ENCODE results near the gene VASP.

DNA sequence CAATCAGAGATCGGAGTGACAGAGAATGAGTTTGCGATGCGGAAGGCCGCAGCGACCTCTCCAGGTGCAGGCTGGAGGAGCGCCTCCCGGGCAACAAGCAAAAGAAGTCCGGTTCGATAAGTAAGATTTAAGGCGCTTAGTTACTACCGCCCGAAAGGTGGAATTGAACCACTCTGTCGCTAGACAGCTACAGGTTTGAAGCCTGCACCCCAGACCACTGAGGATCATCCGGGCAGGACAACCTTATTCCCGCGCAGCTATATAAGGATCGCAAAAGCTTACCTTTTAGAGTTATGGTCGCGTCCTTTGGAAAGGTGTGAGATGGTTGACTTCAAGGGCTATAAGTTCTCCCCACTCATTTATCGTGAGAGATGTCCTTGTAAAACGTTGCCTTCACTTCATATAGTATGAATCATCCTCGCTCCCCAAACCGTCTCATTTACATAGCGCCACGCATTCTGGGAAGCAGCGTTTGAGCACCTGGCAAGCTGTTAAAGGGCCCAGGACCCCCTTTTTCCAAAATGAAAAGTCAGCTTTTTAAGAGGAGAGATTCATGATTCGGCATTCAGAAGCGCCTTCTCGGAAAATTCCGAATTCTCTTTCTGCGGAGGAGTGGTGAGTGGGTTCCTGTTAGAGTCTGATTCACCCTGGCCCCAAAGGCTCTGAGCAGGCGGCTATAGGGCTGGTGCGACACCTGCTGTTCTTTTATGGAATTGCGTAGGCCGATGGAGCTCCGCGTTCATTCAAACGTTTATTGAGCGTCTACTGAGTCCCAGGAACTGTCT is 28.6 kb upstream of the VASP start:
- TF ChIP-seq, protein P1, sequence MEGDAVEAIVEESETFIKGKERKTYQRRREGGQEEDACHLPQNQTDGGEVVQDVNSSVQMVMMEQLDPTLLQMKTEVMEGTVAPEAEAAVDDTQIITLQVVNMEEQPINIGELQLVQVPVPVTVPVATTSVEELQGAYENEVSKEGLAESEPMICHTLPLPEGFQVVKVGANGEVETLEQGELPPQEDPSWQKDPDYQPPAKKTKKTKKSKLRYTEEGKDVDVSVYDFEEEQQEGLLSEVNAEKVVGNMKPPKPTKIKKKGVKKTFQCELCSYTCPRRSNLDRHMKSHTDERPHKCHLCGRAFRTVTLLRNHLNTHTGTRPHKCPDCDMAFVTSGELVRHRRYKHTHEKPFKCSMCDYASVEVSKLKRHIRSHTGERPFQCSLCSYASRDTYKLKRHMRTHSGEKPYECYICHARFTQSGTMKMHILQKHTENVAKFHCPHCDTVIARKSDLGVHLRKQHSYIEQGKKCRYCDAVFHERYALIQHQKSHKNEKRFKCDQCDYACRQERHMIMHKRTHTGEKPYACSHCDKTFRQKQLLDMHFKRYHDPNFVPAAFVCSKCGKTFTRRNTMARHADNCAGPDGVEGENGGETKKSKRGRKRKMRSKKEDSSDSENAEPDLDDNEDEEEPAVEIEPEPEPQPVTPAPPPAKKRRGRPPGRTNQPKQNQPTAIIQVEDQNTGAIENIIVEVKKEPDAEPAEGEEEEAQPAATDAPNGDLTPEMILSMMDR (IDR thresholded peaks at IDR 0.05; ENCODE audit: low read depth, low read length), result peak; percentile 68
- no peak for TF ChIP-seq POLR2A (IDR thresholded peaks at IDR 0.05; ENCODE audit: extremely low read depth, insufficient read length)
- peak; percentile 13; the same call in 1 of the 2 replicates for TF ChIP-seq MYC (IDR thresholded peaks at IDR 0.05; ENCODE audit: low read depth, low read length)
